ENCODE measurements around the gene CCNF.
A peak's percentile ranks its signal among the peaks of the same experiment; 100 is the strongest.

The CCNF gene

DNA sequence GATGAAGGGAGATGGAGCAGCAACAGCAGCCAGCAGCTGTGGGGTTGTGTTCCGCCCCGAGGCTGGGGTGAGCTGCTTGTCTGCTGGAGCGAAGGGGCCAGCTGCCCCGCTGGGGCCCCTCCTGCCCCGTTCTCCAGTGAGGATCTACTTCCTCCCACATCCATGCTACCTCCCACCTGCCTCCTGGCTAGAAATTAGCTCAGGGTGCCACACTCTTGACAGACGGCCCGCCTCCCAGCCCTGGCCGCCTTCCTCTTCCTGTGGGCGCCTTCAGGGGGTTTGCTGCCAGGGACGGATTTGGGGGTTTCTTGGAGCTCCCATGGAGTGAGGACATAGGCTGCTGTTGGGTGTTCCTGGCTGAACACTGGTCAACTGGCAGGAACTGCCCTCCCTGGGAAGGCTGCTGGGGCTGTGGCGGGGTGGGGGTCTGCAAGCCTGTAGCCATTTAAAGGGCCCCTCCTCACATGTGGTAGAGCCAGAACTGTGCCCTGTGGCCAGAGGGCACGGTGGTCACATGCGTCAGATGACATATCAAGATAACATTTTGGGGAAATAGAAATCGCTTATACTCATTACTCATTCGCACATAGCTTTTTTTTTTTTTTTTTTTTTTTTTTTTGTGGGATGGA is 58.8 kb downstream of the CCNF start:
- DNase-seq, result no peak

DNA sequence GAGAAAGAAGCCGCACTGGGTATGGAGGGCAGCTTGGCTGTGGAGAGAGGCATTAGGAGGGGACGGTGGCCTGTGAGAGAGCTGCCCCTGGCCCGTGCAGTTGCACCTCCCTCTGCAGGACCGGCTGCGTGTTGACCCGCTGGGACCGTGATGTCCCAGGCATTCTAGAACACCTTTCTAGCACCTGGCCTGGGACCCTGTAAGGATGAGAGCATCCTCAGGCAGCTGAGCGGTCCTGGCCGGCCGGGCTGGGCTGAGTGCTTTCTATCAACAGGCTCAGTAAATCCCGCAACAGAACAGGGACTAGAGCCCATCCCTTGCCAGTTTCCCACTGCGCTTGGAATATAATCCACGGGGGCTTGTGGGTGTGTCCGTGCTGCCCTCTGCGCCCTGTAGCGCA is 60.3 kb downstream of the CCNF start:
- no peak for DNase-seq

DNA sequence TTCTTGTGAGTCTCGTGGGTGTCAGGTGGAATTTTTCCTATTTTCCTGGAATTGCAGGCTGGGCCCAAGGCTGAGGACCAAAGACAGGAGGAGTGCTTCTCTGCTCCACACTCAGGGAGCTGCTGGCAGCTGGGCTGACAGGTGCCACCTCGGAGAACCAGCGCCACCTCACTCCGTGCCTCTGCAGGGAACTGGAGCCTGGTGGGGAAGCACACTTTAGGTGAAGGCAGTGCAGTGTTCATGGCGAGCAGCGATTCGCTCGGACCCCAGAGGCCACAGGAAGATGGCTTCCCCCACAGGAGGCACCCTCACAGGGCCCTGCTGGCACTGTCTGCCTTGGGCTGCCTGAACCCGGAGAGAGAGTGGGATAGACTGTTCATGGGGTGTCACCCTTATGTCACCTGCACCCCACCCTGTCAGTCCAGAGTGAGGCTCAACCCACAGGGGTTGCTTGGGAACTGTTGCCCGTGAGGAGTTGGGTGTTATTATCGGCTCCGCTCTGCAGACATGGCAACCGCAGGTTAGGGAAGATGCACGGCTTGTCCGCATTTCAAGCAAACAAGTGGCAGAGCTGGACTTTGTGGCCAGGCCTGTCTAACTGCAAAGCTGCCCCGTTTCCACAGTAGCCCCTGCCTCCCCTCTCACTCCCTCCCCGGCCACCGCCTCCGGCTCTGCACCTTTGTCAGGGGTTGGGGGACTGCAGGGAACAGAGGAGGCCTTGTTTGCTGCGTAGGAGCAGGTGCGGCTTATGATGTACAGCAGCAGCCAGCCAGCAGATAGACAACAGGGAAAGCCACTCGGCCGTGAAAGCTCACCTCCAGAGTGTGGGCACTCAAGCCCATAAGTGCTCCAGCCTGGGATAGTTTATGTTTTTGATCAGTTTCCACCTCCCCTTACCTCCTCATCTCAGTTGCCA is 61.2 kb downstream of the CCNF start:
- DNase-seq, result no peak

DNA sequence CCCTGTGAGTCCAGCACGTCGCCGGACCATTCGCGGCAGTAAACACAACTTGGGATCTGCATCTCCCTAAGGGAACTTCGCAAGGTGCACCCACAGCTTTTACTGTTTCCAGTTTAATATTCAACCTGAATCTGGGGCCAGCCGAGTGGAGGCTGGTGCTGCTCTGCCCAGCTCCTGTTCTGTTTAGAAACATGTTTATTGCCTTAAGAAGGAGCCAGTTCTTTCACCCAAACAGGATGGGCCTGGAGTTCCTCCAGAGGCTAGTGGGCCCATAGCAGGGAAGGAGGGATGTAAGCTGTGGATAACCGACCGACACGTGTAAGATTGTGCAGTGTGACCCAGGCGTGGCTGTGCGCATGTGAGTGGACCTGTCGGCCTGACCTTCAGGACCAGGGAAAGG is 63.0 kb downstream of the CCNF start:
- no peak for DNase-seq

DNA sequence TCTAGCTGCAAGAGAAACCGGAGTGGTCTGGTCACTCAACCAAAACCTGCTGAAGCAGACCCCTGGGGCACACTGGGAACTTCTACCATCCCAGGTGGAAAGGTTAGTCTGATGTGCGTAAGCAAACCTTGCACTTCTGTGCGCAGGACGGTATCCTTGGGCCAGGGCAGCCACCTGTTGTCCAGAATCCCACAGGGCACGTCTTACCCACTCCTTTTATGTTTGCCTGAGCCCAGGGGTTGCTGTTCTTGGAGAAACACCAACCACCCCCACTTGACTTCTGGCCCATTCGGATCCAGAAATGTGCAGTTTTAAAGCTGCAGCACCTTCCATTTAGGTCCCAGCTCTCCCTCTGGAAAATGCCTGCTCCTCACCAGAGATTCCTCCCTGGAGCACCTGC is 64.4 kb downstream of the CCNF start:
- DNase-seq, result no peak

DNA sequence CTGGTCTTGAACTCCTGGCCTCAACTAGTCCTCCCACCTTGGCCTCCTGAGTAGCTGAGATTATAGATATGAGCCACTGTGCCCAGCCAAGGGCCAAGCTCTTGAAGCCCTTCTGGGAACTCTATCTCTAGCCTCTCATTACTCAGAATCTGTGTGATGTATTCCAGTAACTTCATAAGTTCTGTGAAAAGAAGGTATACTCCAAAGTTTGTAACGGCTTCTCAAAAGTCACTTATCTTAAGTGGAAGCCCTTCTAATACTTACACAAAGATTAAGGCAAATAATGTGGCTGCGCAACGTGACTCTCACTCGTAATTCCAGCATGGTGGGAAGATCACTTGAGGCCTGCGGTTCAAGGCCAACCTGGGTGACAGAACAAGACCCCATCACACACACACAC is 65.4 kb downstream of the CCNF start:
- DNase-seq, result no peak

DNA sequence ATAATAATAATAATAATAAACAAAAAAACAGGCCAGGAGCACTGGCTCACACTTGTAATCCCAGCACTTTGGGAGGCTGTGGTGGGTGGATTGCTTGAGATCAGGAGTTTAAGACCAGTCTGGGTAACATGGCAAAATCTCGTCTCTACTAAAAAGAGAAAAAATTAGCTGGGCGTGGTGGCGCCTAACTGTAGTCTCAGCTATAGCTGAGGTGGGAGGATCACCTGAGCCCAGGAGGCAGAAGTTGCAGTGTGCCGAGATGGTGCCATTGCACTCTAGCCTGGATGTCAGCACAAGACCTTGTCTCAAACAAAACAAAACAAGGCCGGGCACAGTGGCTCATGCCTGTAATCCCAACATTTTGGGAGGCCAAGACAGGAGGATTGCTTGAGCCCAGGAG is 65.8 kb downstream of the CCNF start:
- no peak for DNase-seq

DNA sequence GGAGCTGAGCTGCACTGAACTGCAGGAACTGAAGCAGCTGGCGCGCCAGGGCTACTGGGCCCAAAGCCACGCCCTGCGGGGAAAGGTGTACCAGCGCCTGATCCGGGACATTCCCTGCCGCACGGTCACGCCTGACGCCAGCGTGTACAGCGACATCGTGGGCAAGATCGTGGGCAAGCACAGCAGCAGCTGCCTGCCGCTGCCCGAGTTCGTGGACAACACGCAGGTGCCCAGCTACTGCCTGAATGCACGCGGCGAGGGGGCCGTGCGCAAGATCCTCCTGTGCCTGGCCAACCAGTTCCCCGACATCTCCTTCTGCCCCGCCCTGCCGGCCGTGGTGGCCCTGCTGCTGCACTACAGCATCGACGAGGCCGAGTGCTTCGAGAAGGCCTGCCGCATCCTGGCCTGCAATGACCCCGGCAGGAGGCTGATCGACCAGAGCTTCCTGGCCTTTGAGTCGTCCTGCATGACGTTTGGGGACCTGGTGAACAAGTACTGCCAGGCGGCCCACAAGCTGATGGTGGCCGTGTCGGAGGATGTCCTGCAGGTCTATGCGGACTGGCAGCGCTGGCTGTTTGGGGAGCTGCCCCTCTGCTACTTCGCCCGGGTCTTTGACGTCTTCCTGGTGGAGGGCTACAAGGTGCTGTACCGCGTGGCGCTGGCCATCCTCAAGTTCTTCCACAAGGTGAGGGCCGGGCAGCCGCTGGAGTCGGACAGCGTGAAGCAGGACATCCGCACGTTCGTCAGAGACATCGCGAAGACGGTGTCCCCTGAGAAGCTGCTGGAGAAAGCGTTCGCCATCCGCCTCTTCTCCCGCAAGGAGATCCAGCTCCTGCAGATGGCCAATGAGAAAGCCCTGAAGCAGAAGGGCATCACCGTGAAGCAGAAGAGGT is 67.2 kb downstream of the CCNF start:
- no peak for DNase-seq

DNA sequence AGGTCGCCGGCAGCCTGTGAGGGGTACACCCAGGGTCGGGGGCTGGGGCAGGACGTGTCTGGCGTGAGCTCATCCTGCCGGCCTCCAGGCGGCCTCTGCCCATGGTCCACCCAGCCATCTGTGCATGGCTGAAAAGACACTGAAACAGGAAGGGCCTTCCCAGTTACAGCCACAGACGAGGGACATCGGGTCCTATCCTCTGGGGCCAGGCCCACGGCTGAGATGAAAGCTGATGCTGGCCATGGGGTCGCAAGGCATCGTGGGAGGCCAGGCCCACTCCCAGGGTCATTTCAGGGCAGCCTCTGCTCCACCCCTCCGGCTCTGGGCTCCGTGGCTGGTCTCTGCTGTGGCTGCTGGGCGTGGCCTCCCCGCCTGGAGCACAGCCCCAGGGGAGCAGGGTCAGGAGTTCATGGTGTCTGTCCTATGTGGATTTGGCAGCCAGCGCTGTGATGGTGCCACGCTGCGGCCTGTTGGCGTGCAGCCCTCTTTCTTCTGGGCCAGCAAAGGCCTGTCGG is 67.9 kb downstream of the CCNF start:
- no peak for DNase-seq

DNA sequence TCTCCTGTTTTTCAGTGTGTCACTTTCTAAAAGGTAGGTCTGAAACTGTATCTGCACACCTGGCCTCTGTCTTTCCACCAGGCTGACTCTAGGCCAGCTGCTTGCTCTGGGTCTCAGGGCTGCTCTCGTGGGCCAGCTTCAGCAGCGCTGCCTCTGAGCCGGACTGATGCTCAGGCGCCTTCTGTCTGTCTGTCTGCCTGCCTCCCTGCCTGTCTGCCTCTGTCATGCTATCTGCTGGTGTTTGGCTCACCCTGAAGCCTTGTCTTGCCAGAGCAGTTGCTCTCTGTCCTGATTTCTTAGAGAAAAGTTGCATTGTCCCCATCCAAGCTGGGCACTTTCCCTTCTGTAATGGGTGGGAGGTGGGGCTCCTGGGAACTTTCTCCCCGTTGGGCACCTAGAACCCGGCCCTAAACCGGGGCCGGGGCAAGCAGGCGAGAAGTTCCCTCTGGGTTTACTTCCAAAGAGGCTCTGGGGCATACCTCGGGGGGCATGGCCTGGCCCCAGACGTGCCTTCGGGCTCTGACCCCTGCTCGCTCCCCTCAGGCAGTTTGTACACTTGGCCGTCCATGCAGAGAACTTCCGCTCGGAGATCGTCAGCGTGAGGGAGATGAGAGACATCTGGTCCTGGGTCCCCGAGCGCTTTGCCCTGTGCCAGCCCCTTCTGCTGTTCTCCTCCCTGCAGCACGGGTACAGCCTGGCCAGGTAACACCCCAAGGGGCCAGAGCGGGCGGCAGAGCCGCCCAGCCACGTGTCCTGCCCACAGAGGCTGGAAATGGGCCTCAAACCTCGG is 68.6 kb downstream of the CCNF start:
- DNase-seq, result no peak

DNA sequence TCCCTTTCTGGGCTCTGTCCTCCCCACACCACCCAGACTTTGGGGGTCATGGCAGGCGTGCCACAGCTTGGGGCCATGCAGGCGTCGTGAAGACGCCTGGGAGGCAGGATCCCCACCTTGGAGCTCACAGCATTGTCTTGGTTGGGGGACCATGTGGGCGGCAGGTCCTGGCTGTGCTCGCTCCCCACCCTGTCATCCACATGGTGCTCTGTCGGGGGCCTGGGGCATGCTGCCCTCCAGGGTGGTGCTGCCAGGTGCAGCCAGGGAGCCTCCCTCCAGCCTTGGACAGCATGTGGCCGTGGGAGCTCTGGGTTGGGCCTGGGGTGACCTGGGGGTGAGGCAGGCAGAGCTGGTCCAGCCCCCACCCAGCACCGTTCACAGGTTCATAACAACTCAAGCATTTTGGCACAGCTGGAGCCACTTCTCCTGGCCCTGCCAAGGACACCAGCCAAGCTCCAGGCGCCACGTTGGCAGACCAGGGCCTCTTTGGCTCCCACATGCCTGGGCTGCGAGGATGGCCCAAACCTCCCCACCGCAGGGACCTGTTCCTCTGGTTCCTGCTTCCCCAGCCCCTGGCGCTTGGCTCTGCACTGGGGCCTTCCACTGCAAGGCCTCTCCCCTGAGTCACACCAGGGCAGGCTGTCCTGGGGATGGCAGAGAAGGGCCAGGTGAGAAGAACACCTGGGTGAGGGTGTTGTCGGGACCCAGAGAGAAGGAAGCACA is 69.4 kb downstream of the CCNF start:
- no peak for DNase-seq

DNA sequence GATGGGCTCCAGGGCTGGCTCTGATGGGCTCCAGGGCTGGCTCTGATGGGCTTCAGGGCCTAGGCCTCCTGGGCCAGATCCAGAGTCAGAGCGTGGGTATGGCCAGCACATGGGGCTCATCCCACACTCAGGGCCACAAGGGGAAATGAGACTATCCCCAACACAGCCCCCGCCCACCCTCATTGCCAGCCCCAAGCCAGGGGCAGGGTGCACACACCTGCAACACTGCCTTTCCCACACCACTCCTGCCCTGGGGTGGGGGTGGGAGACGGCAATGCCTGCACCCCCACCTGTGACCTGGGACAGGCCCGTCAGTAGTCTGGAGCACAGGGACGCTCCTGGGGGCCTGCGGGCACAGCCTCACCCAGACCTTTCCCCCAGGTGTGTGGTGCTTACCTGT is 70.2 kb downstream of the CCNF start:
- DNase-seq, result no peak

DNA sequence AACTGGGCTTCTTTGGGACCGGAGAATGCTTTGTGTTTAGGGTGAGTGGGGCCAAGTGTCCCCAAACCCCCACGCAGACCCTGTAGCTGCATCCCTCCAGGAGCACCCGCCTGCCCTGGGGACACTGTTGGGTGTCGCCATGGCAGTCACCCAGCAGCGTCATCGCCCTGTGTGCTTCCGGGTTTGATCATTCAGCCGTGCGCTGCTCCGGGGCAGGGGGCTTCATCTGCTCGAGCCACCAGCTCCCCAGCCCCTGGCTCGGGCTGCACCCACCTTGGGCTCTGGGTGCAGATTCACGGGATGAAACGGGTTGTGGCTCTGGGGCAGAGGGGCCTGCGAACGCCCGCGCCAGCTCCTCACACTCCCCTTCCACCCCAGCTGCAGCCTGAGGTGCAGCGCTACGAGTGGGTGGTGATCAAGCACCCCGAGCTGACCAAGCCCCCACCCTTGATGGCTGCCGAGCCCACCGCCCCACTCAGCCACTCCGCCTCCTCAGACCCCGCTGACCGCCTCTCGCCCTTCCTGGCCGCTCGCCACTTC is 70.7 kb downstream of the CCNF start:
- no peak for DNase-seq

DNA sequence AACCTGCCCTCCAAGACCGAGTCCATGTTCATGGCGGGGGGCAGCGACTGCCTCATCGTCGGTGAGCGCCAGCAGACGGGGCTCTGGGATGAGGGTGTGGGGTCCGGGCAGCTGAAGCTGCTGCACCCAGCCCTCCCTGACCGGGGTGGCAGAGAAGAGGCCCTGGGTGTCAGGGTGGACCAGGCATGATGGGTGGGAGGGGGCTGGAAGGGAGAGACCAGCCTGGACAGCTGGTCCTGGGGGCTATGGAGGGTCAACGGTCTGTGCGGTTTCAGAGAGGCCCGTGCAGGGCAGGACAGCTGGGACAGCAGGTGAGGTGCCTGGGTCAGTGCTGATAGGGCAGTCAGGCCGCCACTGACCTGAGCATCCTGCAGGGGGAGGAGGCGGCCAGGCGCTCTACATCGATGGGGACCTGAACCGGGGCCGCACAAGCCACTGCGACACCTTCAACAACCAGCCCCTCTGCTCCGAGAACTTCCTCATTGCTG is 71.2 kb downstream of the CCNF start:
- no peak for DNase-seq

DNA sequence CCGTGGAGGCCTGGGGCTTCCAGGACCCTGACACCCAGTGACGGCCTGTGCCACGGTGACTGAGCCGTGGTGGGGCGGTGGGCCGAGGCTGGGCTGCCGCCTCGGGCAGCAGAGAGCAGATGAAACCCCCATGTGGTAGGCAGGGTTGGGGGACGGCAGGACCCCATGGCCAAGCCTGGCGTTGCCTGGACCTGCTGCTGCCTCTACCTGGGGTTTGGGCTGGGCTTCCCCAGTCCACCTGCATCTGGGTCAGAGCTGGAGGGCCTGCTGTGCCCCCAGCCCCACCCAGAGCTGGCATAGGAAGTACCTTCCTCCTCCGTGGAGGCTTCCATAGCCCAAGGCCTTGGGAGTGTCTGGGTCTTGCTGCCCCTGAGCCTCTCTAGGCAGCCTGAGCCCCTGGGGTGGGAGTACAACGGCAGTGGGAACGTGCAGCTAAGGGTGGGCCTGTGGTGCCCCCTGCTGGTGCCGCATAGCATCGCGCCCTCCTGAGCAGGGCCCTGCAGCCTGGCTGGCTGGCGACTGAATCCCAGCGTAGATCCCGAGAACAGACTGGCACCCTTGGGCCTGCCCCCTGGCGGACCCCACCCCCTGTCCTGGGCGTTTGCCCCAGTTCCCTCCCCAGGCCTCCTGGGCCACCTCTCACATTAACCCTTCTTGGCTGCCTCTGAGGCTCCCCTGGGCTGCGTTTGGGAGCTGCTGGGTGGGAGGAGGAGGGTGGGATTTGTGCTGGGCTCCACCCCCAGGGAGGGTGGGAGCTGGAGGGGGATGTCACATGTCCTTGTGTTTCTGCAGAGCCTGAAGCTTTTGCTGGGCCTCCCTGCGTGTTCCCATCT is 71.9 kb downstream of the CCNF start:
- peak; percentile 95 for DNase-seq

DNA sequence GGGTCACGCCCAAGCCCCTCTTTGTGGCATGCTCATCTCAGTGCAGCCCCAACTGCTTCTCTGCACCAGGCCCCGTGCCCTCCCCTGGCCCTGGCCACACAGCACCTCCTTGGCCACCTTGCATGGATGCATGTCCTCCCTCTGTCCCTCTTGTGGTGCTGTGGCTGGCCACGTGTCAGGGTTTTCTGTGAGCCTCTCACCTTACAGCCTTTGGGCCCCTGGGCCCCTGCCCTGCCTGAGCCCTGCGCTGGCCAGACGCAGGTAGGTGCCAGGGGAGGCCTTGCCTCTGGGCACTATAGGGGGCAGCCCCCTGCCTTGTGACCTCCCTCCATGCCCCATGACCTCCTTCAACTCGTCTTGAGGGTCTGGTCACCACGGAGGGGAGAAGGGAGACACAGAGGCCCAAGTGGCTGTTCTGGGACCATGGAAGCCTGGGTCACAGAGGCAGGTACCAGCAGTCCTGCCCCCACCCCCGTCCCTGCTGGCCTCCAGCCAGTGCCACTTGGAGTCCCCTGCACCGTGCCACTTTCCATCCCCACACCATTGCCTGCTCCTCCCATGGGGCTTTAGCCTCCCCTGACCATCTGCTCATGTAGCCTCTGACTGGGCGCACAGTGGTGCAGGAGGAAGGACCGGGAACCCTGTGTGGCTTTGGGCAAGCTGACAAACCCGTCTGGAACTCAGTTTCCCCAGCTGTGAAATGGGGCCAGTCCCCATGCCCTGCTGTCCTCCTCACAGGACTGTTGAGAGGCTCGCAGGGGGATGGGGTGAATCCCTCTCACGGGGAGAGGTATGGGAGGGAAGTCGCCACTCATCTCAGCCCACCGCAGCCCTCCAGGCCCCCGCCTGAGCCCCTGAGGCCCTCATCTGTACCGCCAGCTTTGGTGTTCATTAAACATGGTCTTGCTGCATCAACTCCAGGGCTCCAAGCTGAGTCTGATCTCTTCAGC is 73.0 kb downstream of the CCNF start:
- DNase-seq, result no peak

DNA sequence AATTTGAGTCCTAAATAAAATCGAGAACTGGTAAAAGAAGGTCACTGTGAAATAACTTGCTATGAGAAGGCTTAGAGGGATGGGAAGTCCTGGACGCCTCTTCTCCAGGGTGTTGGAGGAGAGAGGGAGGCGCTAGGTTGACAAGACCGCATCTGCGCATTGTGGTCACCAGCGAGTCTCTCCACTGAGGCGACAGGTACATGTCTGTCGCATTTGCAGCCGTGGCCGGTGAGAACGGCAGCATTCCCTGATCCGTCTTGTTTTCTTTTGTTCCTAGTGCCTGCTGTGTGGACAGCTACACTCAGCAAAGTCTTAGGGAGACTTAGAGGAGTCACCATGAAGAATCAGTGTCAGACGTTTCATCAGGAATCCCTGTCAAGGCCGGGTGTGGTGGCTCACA is 76.4 kb downstream of the CCNF start:
- no peak for DNase-seq

DNA sequence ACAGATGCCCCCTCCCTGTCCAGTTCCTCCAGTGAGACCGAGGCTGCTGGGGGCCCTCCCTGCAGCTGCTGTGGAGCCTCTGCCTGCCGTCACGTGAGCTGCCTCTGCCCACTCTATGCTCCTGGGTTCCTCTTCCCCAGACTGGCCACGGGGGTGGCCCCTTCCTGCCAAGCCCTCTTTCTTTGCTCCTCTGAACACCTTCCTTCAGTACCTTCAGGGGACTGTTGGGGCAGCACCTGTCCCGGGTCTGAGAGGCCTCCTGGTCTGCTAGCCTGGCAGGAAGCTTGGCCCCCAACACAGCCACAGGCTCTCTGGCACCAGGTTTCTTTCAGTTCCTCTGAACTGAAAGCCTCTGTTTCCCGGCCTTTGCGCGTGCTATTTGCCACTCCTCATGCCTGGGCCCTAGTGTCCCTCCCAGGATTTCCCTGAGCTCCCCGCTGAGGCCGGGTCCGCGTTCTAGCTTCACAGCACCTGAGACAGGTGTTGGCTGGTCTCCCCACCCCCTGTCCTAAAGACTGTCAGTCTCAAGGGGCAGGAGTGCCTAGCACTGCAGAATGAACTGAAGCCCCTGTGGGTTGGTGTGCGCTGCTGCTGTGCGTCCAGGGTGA is 77.9 kb downstream of the CCNF start:
- no peak for DNase-seq

DNA sequence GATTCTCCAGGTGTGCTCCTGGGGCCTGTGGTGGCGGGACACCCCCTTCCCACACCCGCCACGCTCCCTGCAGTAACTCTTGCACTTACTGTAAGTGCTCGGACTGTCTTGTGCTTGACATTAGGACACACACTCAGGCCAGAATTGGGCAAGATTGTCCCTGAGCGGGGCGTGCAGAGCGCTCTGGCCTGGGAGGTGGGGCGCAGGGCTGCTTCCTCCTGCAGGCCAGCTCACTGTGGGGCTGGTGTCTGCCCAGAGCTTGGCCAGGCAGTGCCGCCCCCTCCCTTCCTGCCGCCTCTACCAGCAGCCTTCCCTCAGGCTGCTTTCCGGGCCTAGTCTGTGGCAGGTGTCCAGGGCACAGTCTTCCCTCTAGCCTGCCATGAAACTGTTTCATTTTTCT is 78.4 kb downstream of the CCNF start:
- DNase-seq, result no peak
